Stimulated activated CD8-positive, alpha-beta memory T cell treated with anti-CD3 and anti-CD28 coated beads, Interleukin-4, amount 100 ng/mL, for 48 hours (primary cell): Measurements from ENCODE around the gene SLC5A9.
"Not testable (repeated sequence)": the region's sequence is repeated elsewhere in the genome, so short reads cannot be mapped to it uniquely, and the experiment has no call there.

Source experiments
- DNase-seq: peaks from one replicate; pipeline ENCODE4 v3.0.0-alpha.2; 2020

Gene SLC5A9

DNA sequence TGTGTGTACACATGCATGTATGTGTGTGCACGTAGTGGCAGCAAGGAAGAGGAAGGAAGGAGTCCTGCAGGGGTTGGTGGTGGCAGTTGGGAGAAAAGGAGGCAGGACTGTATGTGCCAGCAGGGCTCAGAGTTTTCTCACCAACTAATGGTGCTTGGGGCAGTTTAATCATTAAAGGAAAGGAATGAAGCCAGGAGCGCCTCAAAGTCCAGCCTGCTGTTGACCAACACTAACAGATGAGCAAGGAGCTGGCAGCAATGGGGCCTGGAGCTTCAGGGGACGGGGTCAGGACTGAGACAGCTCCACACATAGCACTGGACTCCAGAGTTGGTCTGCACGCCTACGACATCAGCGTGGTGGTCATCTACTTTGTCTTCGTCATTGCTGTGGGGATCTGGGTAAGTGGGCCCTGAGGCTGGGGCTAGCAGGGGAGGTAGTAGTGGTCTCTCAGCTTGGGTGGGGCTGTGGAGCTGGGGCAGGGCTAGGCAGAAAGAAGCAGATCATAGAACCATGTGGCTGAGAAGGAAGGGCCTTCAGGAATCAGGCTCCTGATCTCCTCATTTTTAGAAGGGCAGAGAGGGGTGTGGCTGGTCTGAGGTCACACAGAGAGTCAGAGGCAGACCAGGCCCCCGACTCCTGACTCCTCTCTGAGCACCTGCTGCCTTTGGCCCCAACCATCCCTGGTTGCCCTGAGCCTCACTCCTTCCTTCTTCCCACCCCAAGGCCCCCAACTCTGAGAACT lies at the start of gene SLC5A9:
TSS of gene SLC5A9 (plus strand) at position 216 of the 742 bp plus-strand sequence. CDS start at position 237, 21 bp downstream.
- DNase-seq = no peak

DNA sequence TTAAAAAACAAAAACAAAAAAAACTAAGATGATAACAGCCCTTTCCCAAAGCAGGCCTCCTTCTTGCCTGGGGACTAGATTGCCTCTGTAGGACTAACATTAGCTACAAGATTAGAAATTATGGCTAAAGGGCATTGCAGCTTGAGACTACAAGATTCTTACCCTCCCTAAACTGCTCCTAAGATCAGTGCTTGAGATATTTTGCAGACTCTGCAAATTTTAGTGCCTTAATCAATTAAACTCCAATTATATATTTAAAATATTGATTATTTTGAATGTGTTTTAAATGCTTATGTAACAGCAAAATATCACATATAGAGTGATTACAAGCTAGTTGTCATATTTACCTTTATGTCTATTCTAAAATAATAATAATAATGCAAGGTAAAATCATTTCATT lies 47.4 kb upstream of the SLC5A9 start:
- no peak for DNase-seq

DNA sequence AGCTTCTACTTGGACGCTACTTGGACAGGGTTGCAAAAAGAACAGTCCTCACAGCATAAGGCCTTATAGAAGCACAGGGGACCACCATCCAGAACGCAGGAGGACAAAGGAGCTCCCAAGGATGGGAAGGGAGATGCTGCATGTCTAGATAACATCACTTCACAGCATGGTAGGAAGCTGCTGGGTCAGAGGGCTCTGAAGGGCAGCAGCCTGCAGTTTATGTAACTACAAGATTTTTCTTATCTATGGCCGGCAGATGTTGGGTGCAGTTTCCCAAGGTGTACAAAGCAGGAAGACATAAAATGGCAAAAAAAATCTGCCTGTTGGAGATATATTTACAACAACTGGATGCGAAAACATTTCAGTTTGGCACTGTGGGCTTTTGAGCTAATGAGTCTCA lies 45.3 kb upstream of the SLC5A9 start:
- no peak for DNase-seq

DNA sequence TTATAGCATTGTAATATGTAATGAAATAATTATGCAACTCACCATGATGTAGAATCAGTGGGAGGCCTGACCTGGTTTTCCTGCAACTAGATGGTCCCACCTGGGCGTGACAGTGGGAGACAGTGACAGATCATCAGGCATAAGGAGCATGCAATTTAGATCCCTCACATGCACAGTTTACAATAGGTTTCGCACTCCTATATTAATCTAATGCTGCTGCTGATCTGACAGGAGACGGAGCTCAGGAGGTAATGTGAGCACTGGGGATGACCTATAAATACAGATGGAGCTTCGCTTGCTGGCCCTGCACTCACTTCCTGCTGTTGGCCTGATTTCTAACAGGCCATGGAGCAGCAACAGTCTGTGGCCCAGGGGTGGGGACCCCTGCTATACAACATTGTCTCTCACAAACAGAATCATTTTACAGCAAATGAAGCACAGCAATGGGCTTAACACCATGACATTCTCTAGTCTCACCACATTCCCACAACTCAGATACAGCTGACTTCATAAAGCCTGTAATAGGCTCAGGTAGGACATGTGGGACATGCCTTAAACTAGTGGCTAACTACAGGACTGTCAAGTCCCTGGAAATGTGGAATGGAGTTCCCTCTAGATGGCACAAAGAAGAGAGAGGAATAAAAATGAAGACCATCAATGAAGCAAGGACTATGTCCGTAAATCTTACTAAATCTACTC lies 40.7 kb upstream of the SLC5A9 start:
- no peak for DNase-seq

GRCh38 chr1:48182439-48182838 lies 40.1 kb upstream of the SLC5A9 start:
- no peak for DNase-seq

DNA sequence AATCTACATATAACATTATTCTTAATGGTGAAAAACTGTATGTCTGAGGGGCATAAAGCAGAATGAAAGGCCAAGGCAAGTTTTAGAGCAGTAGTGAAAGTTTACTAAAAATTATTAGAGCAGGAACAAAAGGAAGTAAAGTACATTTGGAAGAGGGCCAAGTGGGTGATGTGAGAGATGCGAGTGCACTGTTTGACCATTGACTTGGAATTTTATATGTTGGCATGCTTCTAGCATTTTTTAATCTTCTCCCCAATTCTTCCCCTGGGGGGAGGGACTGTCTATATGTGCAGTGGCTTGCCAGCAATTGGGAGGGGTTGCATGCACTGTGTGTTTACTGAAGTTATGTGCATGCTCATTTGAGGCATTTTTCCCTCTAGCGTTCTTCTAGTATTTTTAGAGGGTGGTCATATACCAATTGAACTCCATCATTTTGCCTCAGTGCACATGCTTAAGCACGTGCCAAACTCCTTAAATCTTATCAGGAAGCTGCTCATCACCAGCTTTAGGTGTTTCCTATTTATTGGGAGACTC lies 36.1 kb upstream of the SLC5A9 start:
- no peak for DNase-seq

DNA sequence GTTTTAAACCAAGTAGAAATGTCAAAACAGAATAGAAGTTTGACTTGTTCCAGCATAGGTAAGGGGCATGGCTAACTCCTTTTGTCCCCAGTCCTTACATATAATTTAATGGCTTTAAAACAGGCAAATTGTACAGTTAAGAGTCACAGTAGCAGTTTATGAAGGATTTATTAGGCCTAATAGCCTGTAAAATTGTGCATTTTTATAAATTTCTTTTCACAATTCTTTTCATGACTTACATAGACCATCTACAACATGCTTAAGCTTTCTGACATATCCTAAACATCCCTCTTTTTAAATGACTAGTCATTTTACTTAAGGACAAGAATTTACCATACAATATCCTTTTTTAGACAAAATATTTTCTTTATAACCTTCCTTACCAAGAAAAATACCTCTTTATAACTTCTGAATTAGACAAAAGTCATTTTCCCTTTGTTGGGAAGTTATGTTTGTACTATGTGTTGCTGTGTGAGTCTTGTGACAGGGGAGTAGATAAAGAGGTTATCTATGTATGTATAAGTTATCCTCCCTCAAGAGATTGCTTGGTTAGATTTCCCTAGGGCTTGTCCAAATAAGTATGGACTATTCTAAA lies 34.5 kb upstream of the SLC5A9 start:
- no peak for DNase-seq

- DNase-seq = no peak
Measured at GRCh38 chr1:48190881-48191280, 31.6 kb upstream of the SLC5A9 start.

DNA sequence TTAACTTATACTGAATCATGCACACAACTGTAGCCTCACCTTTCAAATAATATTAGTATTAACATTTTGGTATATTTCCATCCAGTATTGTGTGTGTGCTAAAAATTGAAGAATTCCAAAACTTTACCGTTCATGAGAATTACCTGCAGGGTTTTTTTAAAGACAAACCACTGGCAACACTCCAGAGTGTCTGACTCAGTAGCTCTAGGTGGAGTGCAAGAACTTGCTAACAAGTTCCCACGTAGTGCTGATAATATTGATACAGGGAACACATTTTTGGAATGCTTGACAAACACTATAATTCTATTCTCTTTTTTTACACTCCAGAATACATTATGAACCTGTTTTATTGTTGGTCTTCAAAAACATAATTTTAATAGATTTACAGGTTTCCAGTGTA lies 27.7 kb upstream of the SLC5A9 start:
- DNase-seq = no peak

GRCh38 chr1:48196237-48196636 lies 26.3 kb upstream of the SLC5A9 start:
- DNase-seq = no peak

GRCh38 chr1:48198970-48199369 lies 23.5 kb upstream of the SLC5A9 start:
- no peak for DNase-seq

DNA sequence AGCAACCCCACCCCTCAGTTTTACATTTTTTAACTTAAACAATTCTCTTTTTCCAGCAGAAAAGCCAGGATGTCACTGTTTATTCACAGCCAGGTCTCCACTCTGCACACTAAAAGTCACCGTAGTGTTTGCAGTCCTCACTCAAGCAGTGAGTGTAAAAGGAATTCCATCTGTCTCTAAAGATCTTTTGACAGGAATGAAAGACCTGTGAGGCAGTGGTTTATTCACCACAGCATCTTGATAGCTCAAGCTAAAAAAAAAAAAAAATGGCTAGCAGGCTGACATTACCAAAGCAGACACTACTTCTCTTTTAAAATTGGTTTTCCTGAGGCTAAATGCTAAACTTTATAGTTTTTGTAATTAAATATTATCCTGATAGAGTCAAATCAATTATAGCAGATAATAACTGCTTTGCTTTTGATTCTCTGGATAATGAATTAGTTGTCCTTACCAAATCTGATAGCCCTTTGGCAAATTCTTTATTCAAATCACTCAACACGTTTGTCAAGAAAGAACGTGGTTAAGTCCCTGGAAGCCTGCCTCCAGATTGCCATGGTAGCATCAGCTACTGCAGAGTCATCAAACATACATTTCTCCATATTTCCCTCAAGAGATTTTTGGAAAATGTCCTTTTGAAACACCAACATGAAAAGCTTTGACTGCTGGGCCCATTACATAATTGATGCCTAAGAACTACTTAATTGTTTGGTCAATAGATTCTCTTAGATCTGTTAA lies 22.2 kb upstream of the SLC5A9 start:
- DNase-seq = no peak

DNA sequence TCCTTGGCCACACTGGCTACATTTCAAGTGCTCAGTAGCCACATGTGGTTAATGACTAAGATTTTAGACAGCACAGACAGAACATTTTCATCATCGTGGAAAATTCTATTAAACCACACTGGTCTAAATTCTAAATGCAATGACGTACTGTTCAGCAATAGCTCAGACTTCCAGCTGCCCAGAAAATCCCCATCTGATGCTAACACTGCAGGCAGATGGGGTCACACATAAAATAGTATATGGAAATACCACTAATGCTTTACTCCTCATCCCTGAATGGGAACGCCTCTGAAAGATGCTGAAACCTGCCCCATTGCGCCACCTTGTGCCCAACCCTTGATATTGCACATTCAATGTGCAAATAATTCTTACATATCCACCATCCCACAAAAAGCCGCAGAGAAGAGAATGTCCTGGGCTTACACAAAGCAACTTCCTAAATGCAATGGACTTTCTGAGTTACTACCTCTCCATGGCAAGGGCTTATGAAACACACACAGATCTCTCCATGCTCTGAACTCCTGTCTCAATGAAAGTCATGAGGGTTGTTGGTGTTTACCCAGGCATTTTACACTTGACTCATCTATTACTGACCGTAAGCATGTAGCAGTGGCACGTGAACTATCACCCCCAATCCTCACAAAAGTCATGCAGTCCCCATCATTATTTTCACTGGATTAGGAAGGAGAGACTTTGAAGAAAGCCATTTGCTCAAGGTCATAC lies 20.3 kb upstream of the SLC5A9 start:
- DNase-seq = peak; percentile 80

GRCh38 chr1:48203287-48203900 lies 19.1 kb upstream of the SLC5A9 start:
- no peak for DNase-seq

- DNase-seq = no peak
Measured at GRCh38 chr1:48205522-48205921, 17.0 kb upstream of the SLC5A9 start.

- no peak for DNase-seq
Measured at GRCh38 chr1:48206371-48206770, 16.1 kb upstream of the SLC5A9 start.

DNA sequence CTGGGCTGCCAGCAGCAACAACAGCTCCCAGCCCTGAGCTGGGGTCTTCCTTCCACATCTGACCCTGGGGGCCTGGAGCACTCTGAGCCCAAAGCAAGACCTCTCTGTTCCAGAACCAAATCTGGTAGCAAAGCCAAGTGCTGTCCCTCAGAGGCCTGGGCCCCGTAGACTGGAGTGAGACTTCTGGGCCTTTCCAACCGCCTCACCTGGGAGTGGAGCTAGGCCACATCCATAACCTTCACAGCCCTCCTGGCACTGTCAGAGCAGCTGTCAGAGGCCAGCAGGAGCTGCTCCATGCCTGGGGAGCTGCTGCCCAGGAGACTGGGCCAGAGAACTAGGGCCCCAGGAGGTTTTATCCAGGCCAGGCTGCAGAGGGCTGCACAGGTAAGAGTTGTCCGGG lies 15.4 kb upstream of the SLC5A9 start:
- DNase-seq = no peak

- no peak for DNase-seq
Measured at GRCh38 chr1:48207536-48208075, 14.9 kb upstream of the SLC5A9 start.

DNA sequence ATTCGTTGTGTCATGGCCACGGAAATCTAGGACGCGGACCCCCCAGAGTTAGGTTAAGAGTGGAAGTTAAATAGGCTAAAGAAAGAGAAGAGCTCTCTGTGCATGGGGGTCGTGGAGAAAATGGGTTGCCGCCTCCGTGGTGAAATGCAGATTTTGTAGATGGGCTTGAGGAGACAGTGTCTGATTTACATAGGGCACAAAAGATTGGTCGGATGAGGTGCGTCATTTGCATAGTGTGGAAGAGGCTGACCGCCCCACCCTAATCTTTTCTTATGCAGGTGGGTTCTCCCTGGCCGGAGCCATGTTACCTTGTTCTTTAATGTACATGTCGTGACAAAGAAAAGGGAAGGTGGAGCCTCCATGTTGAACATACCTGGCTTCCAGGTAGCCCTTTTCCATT lies 14.3 kb upstream of the SLC5A9 start:
- no peak for DNase-seq

- DNase-seq = no peak
Measured at GRCh38 chr1:48208652-48209051, 13.9 kb upstream of the SLC5A9 start.

- not testable (repeated sequence) for DNase-seq
Measured at GRCh38 chr1:48213462-48213861, 9.1 kb upstream of the SLC5A9 start.

- DNase-seq = not testable (repeated sequence)
Measured at GRCh38 chr1:48214366-48214765, 8.2 kb upstream of the SLC5A9 start.
